22Rv1 (cell line): ENCODE results near the gene SPATS2L.

ENCODE experiments used
- ZFX ChIP-seq: fragments of 450-650 bp; IDR thresholded peaks from 2 replicates; pipeline ENCODE4 v1.6.1; 2017; ENCODE audit warnings: antibody characterized with exemption, borderline replicate concordance
- TF ChIP-seq, protein P1 (sequence below): fragments of 450-650 bp; IDR thresholded peaks from 2 replicates; pipeline ENCODE4 v1.5.1; 2017; ENCODE audit warnings: mild to moderate bottlenecking

DNA sequence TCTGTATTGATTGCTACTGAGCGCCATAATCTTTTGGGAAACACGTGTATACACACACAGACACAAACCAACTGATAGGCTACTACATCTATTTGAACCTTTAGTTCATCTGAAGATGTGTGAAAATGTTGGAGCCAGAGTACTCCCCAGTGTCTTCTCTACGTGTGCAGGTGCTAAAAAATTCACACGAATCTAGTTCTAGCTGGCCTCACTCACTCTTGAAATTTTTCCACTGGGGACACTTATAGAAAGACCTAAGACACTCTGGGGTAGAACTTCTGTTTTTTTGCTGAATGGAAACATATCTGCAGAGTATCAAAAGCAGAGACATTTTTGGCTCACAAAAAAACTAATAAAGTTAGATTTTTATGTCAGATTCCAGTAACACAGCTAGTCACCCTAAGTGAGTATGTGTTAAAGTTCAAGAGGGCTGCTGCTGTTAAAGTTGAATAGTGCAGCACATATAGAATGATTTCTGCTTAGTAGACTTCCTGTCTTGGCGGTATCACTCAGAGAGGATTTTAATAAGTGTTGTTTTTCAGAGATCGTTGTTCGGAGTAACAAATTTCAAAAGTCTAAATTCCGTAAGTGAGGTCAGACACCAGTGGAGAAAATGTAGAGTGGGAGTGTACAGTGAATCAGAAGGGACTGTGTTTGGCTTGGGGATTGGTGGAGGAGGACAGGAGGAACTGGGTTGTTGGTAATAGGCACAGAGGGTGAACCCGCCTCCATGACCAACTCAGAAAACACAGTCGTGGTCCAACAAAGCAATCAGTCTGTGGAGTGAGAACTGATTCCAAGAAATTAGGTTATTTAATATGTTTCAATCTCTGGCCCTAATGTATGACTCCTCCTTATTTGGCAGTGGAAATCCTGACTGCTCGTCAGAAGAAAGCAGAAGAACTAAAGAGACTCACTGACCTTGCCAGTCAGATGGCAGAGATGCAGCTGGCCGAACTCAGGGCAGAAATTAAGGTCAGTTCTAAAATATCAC, 160.2 kb downstream of the SPATS2L start:
- TF ChIP-seq, protein P1, sequence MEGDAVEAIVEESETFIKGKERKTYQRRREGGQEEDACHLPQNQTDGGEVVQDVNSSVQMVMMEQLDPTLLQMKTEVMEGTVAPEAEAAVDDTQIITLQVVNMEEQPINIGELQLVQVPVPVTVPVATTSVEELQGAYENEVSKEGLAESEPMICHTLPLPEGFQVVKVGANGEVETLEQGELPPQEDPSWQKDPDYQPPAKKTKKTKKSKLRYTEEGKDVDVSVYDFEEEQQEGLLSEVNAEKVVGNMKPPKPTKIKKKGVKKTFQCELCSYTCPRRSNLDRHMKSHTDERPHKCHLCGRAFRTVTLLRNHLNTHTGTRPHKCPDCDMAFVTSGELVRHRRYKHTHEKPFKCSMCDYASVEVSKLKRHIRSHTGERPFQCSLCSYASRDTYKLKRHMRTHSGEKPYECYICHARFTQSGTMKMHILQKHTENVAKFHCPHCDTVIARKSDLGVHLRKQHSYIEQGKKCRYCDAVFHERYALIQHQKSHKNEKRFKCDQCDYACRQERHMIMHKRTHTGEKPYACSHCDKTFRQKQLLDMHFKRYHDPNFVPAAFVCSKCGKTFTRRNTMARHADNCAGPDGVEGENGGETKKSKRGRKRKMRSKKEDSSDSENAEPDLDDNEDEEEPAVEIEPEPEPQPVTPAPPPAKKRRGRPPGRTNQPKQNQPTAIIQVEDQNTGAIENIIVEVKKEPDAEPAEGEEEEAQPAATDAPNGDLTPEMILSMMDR, result no peak
- TF ChIP-seq ZFX, result no peak
